Tibial nerve (tissue), 4 donors: Measurements from ENCODE around the gene UGT1A3. TPM values are rescaled to one million over a fixed set of nuclear protein-coding genes. Genes with fewer than 3 reads are reported as not detected.
"Not testable (repeated sequence)": the region's sequence is repeated elsewhere in the genome, so short reads cannot be mapped to it uniquely, and the experiment has no call there.

Source experiments
- DNase-seq, 2 donors: peaks; one replicate each; pipeline ENCODE4 v3.0.0-alpha.2; 2019; ENCODE audit warnings: low spot score in 2 of 2
- H3K27ac ChIP-seq, 4 donors: fragments of 200-600 bp; sonication (generic) in 3 of 4; one replicate each; pipeline ENCODE4 v1.5.1; 2017 to 2019; ENCODE audit warnings: mild to moderate bottlenecking in 1 of 4
- H3K27me3 ChIP-seq, 2 donors: fragments of 200-600 bp; sonication (generic) in 1 of 2; one replicate each; pipeline versions ENCODE4 v1.5.1 to v1.6.0; 2017 to 2019
- H3K36me3 ChIP-seq, 3 donors: fragments of 200-600 bp; sonication (generic); one replicate each; pipeline ENCODE4 v1.5.1; 2018 to 2019
- H3K4me1 ChIP-seq, 4 donors: fragments of 200-600 bp; sonication (generic) in 3 of 4; one replicate each; pipeline ENCODE4 v1.5.1; 2017 to 2019
- H3K4me3 ChIP-seq, 4 donors: fragments of 200-600 bp; sonication (generic) in 3 of 4; one replicate each; pipeline ENCODE4 v1.5.1; 2017 to 2019; ENCODE audit warnings: mild to moderate bottlenecking in 1 of 4, moderate library complexity in 1 of 4
- H3K9me3 ChIP-seq, 4 donors: fragments of 200-600 bp; sonication (generic) in 3 of 4; one replicate each; pipeline ENCODE4 v1.5.1; 2017 to 2019
- CTCF ChIP-seq, 5 experiments: fragments of 200-600 bp in 3 of 5; fragments of 450-650 bp in 2 of 5; sonication (generic) in 3 of 5; IDR thresholded peaks; one replicate each; pipeline ENCODE4 v1.5.1; 2016 to 2019; ENCODE audit warnings: antibody characterized with exemption in 5 of 5, mild to moderate bottlenecking in 3 of 5, moderate library complexity in 2 of 5
- EP300 ChIP-seq, 2 donors: sonication (generic); formaldehyde crosslinking; IDR thresholded peaks; one replicate each; pipeline ENCODE4 v1.6.1; 2017; ENCODE audit warnings: antibody characterized with exemption in 2 of 2, mild to moderate bottlenecking in 1 of 2
- POLR2A ChIP-seq, 2 donors: fragments of 450-650 bp; IDR thresholded peaks; one replicate each; pipeline ENCODE4 v1.6.1; 2017; ENCODE audit warnings: antibody characterized with exemption in 2 of 2, mild to moderate bottlenecking in 2 of 2, moderate library complexity in 2 of 2
- WGBS, 2 donors: methylation state at CpG; one replicate each; pipeline ENCODE4 v1.1.5; 2018; 5-methylcytosine and 5-hydroxymethylcytosine counted together
- total RNA-seq, 4 donors: library from RNA; depleted of rRNA; stranded (reverse); fragments of >200 nt; gene quantifications; one replicate each; pipeline ENCODE4 v1.1.0, GENCODE V29; 2016

Gene UGT1A3
- total RNA-seq, 4 donors from 2014 or later: not detected

- no peak for DNase-seq
- no peak overlapping the region for H3K27ac ChIP-seq
- no peaks in the 10 kb centered on the region for H3K36me3 ChIP-seq
- H3K9me3 ChIP-seq: peaks cover 0 to 6% (median 0%) of the 10 kb centered on the region in 4 donors
- H3K4me3 ChIP-seq: no peak overlapping the region
- WGBS, 2 donors: 33 to 50% methylated on average over 1 of the region's 1 CpG
- TF ChIP-seq EP300 (IDR thresholded peaks at IDR 0.05) (no peak), CTCF (IDR thresholded peaks at IDR 0.05) (no peak), POLR2A (IDR thresholded peaks at IDR 0.05) (no peak)
- H3K27me3 ChIP-seq: no peaks in the 10 kb centered on the region
- H3K4me1 ChIP-seq: no peaks in the 10 kb centered on the region
Observed at GRCh38 chr2:233700028-233700635, 28.7 kb upstream of the UGT1A3 start.

GRCh38 chr2:233700842-233701241, 28.0 kb upstream of the UGT1A3 start:
- not testable (repeated sequence) for H3K4me1 ChIP-seq, H3K36me3 ChIP-seq, DNase-seq, H3K9me3 ChIP-seq, H3K27ac ChIP-seq, H3K4me3 ChIP-seq, H3K27me3 ChIP-seq
- 94 to 96% methylated on average over 5 of the region's 5 CpGs for WGBS, 2 donors

- Histone ChIP-seq H3K4me3 (no peak overlapping the region), H3K27ac (no peak overlapping the region), H3K9me3 (peaks cover 0 to 6% (median 0%) of the 10 kb centered on the region in 4 donors), H3K4me1 (no peaks in the 10 kb centered on the region), H3K36me3 (no peaks in the 10 kb centered on the region), H3K27me3 (no peaks in the 10 kb centered on the region)
- no peak for DNase-seq
- TF ChIP-seq POLR2A (IDR thresholded peaks at IDR 0.05): no peak
- no peak for TF ChIP-seq CTCF (IDR thresholded peaks at IDR 0.05)
- no peak for TF ChIP-seq EP300 (IDR thresholded peaks at IDR 0.05)
- 68 to 76% methylated on average over 3 of the region's 3 CpGs for WGBS, 2 donors
Observed at GRCh38 chr2:233702238-233702637, 26.6 kb upstream of the UGT1A3 start.

GRCh38 chr2:233705911-233706506, 22.8 kb upstream of the UGT1A3 start:
- no peak overlapping the region for H3K4me3 ChIP-seq
- no peaks in the 10 kb centered on the region for H3K36me3 ChIP-seq
- TF ChIP-seq EP300 (IDR thresholded peaks at IDR 0.05) (no peak), POLR2A (IDR thresholded peaks at IDR 0.05) (no peak), CTCF (IDR thresholded peaks at IDR 0.05) (no peak)
- 65 to 79% methylated on average over 4 of the region's 4 CpGs for WGBS, 2 donors
- H3K9me3 ChIP-seq: peaks cover 0 to 6% (median 0%) of the 10 kb centered on the region in 4 donors
- H3K27me3 ChIP-seq: no peaks in the 10 kb centered on the region
- no peak for DNase-seq
- no peak overlapping the region for H3K27ac ChIP-seq
- H3K4me1 ChIP-seq: no peaks in the 10 kb centered on the region

- Histone ChIP-seq H3K4me3 (no peak overlapping the region), H3K27me3 (no peaks in the 10 kb centered on the region), H3K9me3 (peaks cover 0 to 6% (median 0%) of the 10 kb centered on the region in 4 donors), H3K27ac (no peak overlapping the region), H3K4me1 (no peaks in the 10 kb centered on the region), H3K36me3 (no peaks in the 10 kb centered on the region)
- WGBS, 2 donors: 47 to 56% methylated on average over 1 of the region's 1 CpG
- no peak for TF ChIP-seq EP300 (IDR thresholded peaks at IDR 0.05)
- no peak for TF ChIP-seq POLR2A (IDR thresholded peaks at IDR 0.05)
- TF ChIP-seq CTCF (IDR thresholded peaks at IDR 0.05): no peak
- no peak for DNase-seq
Observed at GRCh38 chr2:233706720-233707119, 22.1 kb upstream of the UGT1A3 start.
